Keratinocyte (primary cell): ENCODE results near the gene NEK6. TPM values are rescaled to one million over a fixed set of nuclear protein-coding genes. Genes with fewer than 3 reads are reported as not detected.

Source experiments
- DNase-seq: peaks from one replicate; pipeline ENCODE4 v3.0.0-alpha.2; 2011; ENCODE audit warnings: low read depth, missing footprints, low spot score
- FAIRE-seq: peaks from 2 replicates; lab custom pipeline; 2011; peaks lifted over from hg19 to GRCh38; lab: Jason Lieb, UNC
- H2AFZ ChIP-seq: 2 replicates; pipeline ENCODE4 v1.6.0; 2012; ENCODE audit warnings: low read length, control low read depth, inconsistent platforms; ENCODE audit not compliant: control insufficient read depth
- H3K27ac ChIP-seq: 2 replicates; pipeline ENCODE4 v1.5.1; 2011; ENCODE audit warnings: low read length; ENCODE audit not compliant: control insufficient read depth, insufficient read depth
- H3K27me3 ChIP-seq: 3 replicates; pipeline ENCODE4 v1.6.0; 2011; ENCODE audit warnings: low read length; ENCODE audit not compliant: control insufficient read depth, insufficient read depth; ENCODE audit errors: extremely low read depth
- H3K36me3 ChIP-seq, 2 experiments: 2 replicates in 1 of 2; 3 replicates in 1 of 2; pipeline ENCODE4 v1.5.1; 2011; ENCODE audit warnings: low read length in 2 of 2, mild to moderate bottlenecking in 1 of 2; ENCODE audit not compliant: control insufficient read depth in 2 of 2, insufficient read depth in 2 of 2; ENCODE audit errors: extremely low read depth in 1 of 2
- H3K4me1 ChIP-seq: 3 replicates; pipeline ENCODE4 v1.5.1; 2011; ENCODE audit warnings: low read length; ENCODE audit not compliant: control insufficient read depth, insufficient read depth; ENCODE audit errors: extremely low read depth
- H3K4me2 ChIP-seq: 3 replicates; pipeline ENCODE4 v1.6.0; 2011; ENCODE audit warnings: low read depth, low read length; ENCODE audit not compliant: control insufficient read depth, insufficient read depth; ENCODE audit errors: extremely low read depth
- H3K4me3 ChIP-seq, 3 experiments: fragments of 200-600 bp in 1 of 3; sonication (generic) in 1 of 3; 2 replicates in 2 of 3; 3 replicates in 1 of 3; pipeline ENCODE4 v1.5.1; 2011 to 2016; ENCODE audit warnings: low read length in 3 of 3, mild to moderate bottlenecking in 3 of 3, control low read depth in 2 of 3, inconsistent platforms in 1 of 3, low read depth in 1 of 3, mixed read lengths in 1 of 3, mixed run types in 1 of 3, moderate library complexity in 1 of 3; ENCODE audit not compliant: control insufficient read depth in 2 of 3, insufficient read depth in 2 of 3; ENCODE audit errors: extremely low read depth in 1 of 3
- H3K79me2 ChIP-seq: 2 replicates; pipeline ENCODE4 v1.6.0; 2012; ENCODE audit warnings: low read length; ENCODE audit not compliant: control insufficient read depth, insufficient read depth
- H3K9ac ChIP-seq: 3 replicates; pipeline ENCODE4 v1.6.0; 2011; ENCODE audit warnings: low read length; ENCODE audit not compliant: control insufficient read depth, insufficient read depth; ENCODE audit errors: extremely low read depth
- H3K9me1 ChIP-seq: 3 replicates; pipeline ENCODE4 v1.6.0; 2011; ENCODE audit warnings: low read length; ENCODE audit not compliant: control insufficient read depth, insufficient read depth; ENCODE audit errors: extremely low read depth
- H3K9me3 ChIP-seq: 2 replicates; pipeline ENCODE4 v1.5.1; 2012; ENCODE audit warnings: low read depth, low read length; ENCODE audit not compliant: control insufficient read depth
- H4K20me1 ChIP-seq: 3 replicates; pipeline ENCODE4 v1.6.0; 2011; ENCODE audit warnings: low read length; ENCODE audit not compliant: control insufficient read depth, insufficient read depth; ENCODE audit errors: extremely low read depth
- CTCF ChIP-seq, 3 experiments: IDR thresholded peaks in 1 of 3; conservative IDR thresholded peaks in 1 of 3; optimal IDR thresholded peaks in 1 of 3; 2 replicates in 2 of 3; 3 replicates in 1 of 3; pipeline versions ENCODE3 to v1.5.1; 2011; ENCODE audit warnings: low read length in 3 of 3, mild to moderate bottlenecking in 3 of 3, moderate library complexity in 2 of 3, control low read depth in 1 of 3, inconsistent platforms in 1 of 3; ENCODE audit not compliant: insufficient read depth in 2 of 3; ENCODE audit errors: extremely low read depth in 1 of 3
- EZH2 ChIP-seq: IDR thresholded peaks from one replicate; pipeline ENCODE4 v1.6.1; 2012; ENCODE audit warnings: inconsistent platforms, mild to moderate bottlenecking, low read length, moderate library complexity
- dilution Hi-C: fragments of 300-500 bp; cut with MboI; formaldehyde crosslinking; loops from one replicate; pipeline ENCODE4 v1.7.0; 2020; ENCODE audit warnings: low sequenced_read_pairs; ENCODE audit not compliant: extremely low pct_ligation_motif_present
- polyA plus RNA-seq, 5 experiments: library from polyadenylated mRNA; depleted of rRNA in 3 of 5; stranded (reverse) in 3 of 5; stranded (forward) in 1 of 5; unstranded in 1 of 5; fragments of >200 nt; gene quantifications; 1 replicate in 1 of 5; 2 replicates in 3 of 5; 3 replicates in 1 of 5; pipeline versions ENCODE4 v1.2.1 to v1.2.3, GENCODE V29; 2011 to 2012; ENCODE audit warnings: missing spikeins in 2 of 5, low read depth in 1 of 5, low replicate concordance in 1 of 5

Gene NEK6
- polyA plus RNA-seq, 1 donor (not counting 4 experiments of a cell fraction or from before 2014, with no cell fraction given): 56.4 TPM

GRCh38 chr9:124214596-124215367 is 43.0 kb upstream of the NEK6 start:
- H3K9me1 ChIP-seq: no peaks in the 10 kb centered on the region
- peaks cover 18% of the 10 kb centered on the region for H3K27me3 ChIP-seq
- H3K27ac ChIP-seq: no peak overlapping the region
- no peak for TF ChIP-seq EZH2
- TF ChIP-seq CTCF (optimal IDR thresholded peaks at IDR 0.05 in 1 of 3, IDR thresholded peaks at IDR 0.05 in 1 of 3, conservative IDR thresholded peaks at IDR 0.05 in 1 of 3; ENCODE audit: extremely low read depth in 1 of 3, insufficient read depth in 2 of 3, low read length in 3 of 3): no peak
- dilution Hi-C loops: no loop called here
- no peaks in the 10 kb centered on the region for H3K79me2 ChIP-seq
- H3K9me3 ChIP-seq: no peaks in the 10 kb centered on the region
- no peak overlapping the region for H3K4me3 ChIP-seq
- no peak overlapping the region for H2AFZ ChIP-seq
- no peak overlapping the region for H3K4me2 ChIP-seq
- no peak for DNase-seq
- no peak for FAIRE-seq
- no peaks in the 10 kb centered on the region for H3K4me1 ChIP-seq
- H3K9ac ChIP-seq: no peak overlapping the region
- no peaks in the 10 kb centered on the region for H4K20me1 ChIP-seq
- H3K36me3 ChIP-seq: no peaks in the 10 kb centered on the region

GRCh38 chr9:124215368-124215910 is 42.3 kb upstream of the NEK6 start:
- H3K27me3 ChIP-seq: peaks cover 18% of the 10 kb centered on the region
- no peak for FAIRE-seq
- no peaks in the 10 kb centered on the region for H3K79me2 ChIP-seq
- H3K4me3 ChIP-seq: no peak overlapping the region
- TF ChIP-seq CTCF (optimal IDR thresholded peaks at IDR 0.05 in 1 of 3, IDR thresholded peaks at IDR 0.05 in 1 of 3, conservative IDR thresholded peaks at IDR 0.05 in 1 of 3; ENCODE audit: extremely low read depth in 1 of 3, insufficient read depth in 2 of 3, low read length in 3 of 3): no peak
- no peaks in the 10 kb centered on the region for H3K4me1 ChIP-seq
- DNase-seq: no peak
- H3K9me1 ChIP-seq: no peaks in the 10 kb centered on the region
- dilution Hi-C loops: no loop called here
- no peaks in the 10 kb centered on the region for H3K9me3 ChIP-seq
- H2AFZ ChIP-seq: no peak overlapping the region
- no peaks in the 10 kb centered on the region for H4K20me1 ChIP-seq
- no peaks in the 10 kb centered on the region for H3K36me3 ChIP-seq
- H3K27ac ChIP-seq: no peak overlapping the region
- H3K9ac ChIP-seq: no peak overlapping the region
- no peak overlapping the region for H3K4me2 ChIP-seq
